OCI-LY3 (cell line): ENCODE results near the gene TTC7B.

Experiments used
- CTCF ChIP-seq: fragments of 200-600, 300-600 bp; sonication (generic); IDR thresholded peaks from 2 replicates; pipeline ENCODE4 v1.5.1; 2014; ENCODE audit warnings: antibody characterized with exemption, low read length, low read depth
- EZH2phosphoT487 ChIP-seq: fragments of 200-600 bp; shearing (Covaris generic); IDR thresholded peaks from 2 replicates; pipeline ENCODE4 v1.6.1; 2018; ENCODE audit warnings: antibody characterized with exemption, mixed run types, low read depth

- TF ChIP-seq CTCF (no peak), EZH2phosphoT487 (no peak)
Measured at GRCh38 chr14:90647473-90648005, 168.7 kb downstream of the TTC7B start.
